Osteoblast (primary cell): ENCODE results near the gene RRAS2. TPM values are rescaled to one million over a fixed set of nuclear protein-coding genes. Genes with fewer than 3 reads are reported as not detected.
A peak's percentile ranks its signal among the peaks of the same experiment; 100 is the strongest.

Source experiments
- DNase-seq: peaks from one replicate; pipeline ENCODE4 v3.0.0; 2011; ENCODE audit warnings: low spot score, mixed read lengths; ENCODE audit not compliant: insufficient read length; ENCODE audit errors: missing footprints
- H2AFZ ChIP-seq: 2 replicates; pipeline ENCODE4 v1.6.0; 2011; ENCODE audit warnings: mild to moderate bottlenecking, low read length
- H3K27ac ChIP-seq: 2 replicates; pipeline ENCODE4 v1.5.1; 2011; ENCODE audit warnings: mild to moderate bottlenecking, low read depth, low read length, moderate library complexity
- H3K27me3 ChIP-seq: 2 replicates; pipeline ENCODE4 v1.6.0; 2012; ENCODE audit warnings: mild to moderate bottlenecking, control low read depth, inconsistent platforms, low read length, moderate library complexity; ENCODE audit not compliant: insufficient read depth
- H3K36me3 ChIP-seq: 2 replicates; pipeline ENCODE4 v1.5.1; 2011; ENCODE audit warnings: mild to moderate bottlenecking, low read length, control low read depth, moderate library complexity; ENCODE audit not compliant: insufficient read depth
- H3K4me1 ChIP-seq: 2 replicates; pipeline ENCODE4 v1.5.1; 2011; ENCODE audit warnings: mild to moderate bottlenecking, low read length, control low read depth, moderate library complexity; ENCODE audit not compliant: insufficient read depth
- H3K4me2 ChIP-seq: 2 replicates; pipeline ENCODE4 v1.6.0; 2011; ENCODE audit warnings: mild to moderate bottlenecking, low read length; ENCODE audit not compliant: insufficient read depth
- H3K4me3 ChIP-seq: fragments of 200-600 bp; sonication (generic); 3 replicates; pipeline ENCODE4 v1.5.1; 2012; ENCODE audit warnings: mild to moderate bottlenecking, low read length, inconsistent platforms; ENCODE audit not compliant: insufficient read depth
- H3K79me2 ChIP-seq: 2 replicates; pipeline ENCODE4 v1.6.0; 2012; ENCODE audit warnings: mild to moderate bottlenecking, low read length, control low read depth, inconsistent platforms; ENCODE audit not compliant: insufficient read depth
- H3K9me3 ChIP-seq: 2 replicates; pipeline ENCODE4 v1.5.1; 2011; ENCODE audit warnings: low read depth, low read length, control low read depth
- H4K20me1 ChIP-seq: 2 replicates; pipeline ENCODE4 v1.6.0; 2012; ENCODE audit warnings: mild to moderate bottlenecking, low read length, control low read depth; ENCODE audit not compliant: insufficient read depth
- total RNA-seq: library from RNA; depleted of rRNA; stranded (reverse); fragments of >200 nt; gene quantifications from 2 replicates; pipeline ENCODE4 v1.2.3, GENCODE V29; 2012
- TF ChIP-seq, protein P1 (sequence below): IDR thresholded peaks from 2 replicates; pipeline ENCODE4 v1.5.1; 2011; ENCODE audit warnings: mild to moderate bottlenecking, low read depth, low read length, moderate library complexity; ENCODE audit errors: extremely low read depth

RRAS2 gene
- total RNA-seq, 1 donor, result 101 TPM

DNA sequence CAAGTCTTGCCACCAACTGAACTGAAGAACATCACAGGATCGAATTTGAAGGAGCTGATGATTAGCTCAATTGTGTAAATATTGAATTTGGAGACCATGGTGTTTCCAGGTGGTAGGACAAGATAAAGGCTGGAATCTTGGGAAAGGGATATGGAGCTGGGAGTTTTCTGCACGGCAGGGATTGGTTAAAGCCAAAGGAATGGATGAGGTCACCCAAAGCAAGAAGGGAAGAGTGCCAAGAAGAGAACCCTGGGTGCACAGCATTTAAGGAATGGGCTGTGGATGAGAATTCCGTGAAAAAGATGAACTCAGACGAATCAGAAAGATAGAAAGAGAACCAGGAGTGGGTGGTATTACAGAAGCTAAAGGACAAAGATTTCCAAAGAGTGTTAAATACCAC is 29.4 kb upstream of the RRAS2 start:
- no peak overlapping the region for H2AFZ ChIP-seq
- TF ChIP-seq, protein P1, sequence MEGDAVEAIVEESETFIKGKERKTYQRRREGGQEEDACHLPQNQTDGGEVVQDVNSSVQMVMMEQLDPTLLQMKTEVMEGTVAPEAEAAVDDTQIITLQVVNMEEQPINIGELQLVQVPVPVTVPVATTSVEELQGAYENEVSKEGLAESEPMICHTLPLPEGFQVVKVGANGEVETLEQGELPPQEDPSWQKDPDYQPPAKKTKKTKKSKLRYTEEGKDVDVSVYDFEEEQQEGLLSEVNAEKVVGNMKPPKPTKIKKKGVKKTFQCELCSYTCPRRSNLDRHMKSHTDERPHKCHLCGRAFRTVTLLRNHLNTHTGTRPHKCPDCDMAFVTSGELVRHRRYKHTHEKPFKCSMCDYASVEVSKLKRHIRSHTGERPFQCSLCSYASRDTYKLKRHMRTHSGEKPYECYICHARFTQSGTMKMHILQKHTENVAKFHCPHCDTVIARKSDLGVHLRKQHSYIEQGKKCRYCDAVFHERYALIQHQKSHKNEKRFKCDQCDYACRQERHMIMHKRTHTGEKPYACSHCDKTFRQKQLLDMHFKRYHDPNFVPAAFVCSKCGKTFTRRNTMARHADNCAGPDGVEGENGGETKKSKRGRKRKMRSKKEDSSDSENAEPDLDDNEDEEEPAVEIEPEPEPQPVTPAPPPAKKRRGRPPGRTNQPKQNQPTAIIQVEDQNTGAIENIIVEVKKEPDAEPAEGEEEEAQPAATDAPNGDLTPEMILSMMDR, result no peak
- DNase-seq, result peak; percentile 11
- no peak overlapping the region for H3K4me3 ChIP-seq
- H3K9me3 ChIP-seq, result no peaks in the 10 kb centered on the region
- H3K4me2 ChIP-seq, result no peak overlapping the region
- H3K4me1 ChIP-seq, result peaks cover 12% of the 10 kb centered on the region
- H3K27ac ChIP-seq, result no peak overlapping the region
- no peaks in the 10 kb centered on the region for H3K36me3 ChIP-seq
- no peaks in the 10 kb centered on the region for H3K27me3 ChIP-seq
- H3K79me2 ChIP-seq, result no peaks in the 10 kb centered on the region
- no peaks in the 10 kb centered on the region for H4K20me1 ChIP-seq

DNA sequence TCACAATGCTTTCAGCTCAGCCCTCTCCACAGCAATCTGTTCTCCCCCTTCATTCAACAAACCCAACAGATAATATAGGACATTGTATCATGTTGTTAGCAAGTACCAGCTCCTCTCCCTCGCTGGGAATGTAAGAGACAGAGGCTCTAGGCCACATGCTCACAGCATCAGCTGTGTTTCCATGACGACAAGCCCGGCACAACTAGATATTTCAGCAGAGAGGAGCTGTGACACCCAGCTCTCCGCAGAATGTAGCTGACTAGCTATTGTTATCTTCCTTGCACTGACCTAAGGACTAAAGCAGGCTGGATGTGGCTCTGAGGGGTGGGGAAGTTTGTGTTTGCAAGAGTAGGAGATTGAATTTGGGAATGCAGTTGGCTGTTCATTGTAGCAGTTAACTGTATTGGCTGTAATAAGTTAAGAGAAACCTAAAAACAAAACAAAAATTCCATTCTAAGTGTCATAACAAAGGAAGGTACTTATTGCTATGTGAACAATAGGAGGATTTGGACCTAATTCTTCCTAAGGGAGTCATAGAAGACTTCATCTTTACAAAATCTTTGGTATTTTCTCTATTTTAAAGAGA is 28.0 kb upstream of the RRAS2 start:
- H3K9me3 ChIP-seq, result no peaks in the 10 kb centered on the region
- H4K20me1 ChIP-seq, result no peaks in the 10 kb centered on the region
- no peaks in the 10 kb centered on the region for H3K36me3 ChIP-seq
- H3K27me3 ChIP-seq, result no peaks in the 10 kb centered on the region
- H3K4me1 ChIP-seq, result peaks cover 12% of the 10 kb centered on the region
- H3K79me2 ChIP-seq, result no peaks in the 10 kb centered on the region
- peak; percentile 58 for DNase-seq
- H3K27ac ChIP-seq, result peak overlapping the region; percentile 26
- no peak overlapping the region for H2AFZ ChIP-seq
- TF ChIP-seq, protein P1, result no peak
- no peak overlapping the region for H3K4me2 ChIP-seq
- H3K4me3 ChIP-seq, result no peak overlapping the region

DNA sequence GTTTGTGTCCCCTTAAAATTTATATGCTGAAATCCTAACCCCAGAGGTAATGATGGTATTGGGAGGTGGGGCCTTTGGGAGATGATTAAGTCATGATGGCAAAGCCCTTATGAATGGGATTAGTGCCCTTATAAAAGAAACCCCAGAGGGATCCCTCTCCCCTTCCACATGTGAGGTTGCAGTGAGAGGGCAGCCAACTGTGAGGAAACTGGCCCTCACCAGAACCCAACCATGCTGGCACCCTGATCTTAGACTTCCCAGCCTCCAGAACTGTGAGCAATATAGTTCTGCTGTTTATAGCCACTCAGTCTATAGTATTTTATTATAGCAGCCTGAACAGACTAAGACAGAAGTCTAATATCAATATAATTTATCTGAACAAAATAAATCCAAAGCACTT is 27.1 kb upstream of the RRAS2 start:
- Histone ChIP-seq H2AFZ (no peak overlapping the region), H3K4me3 (no peak overlapping the region), H3K4me2 (no peak overlapping the region), H3K27me3 (no peaks in the 10 kb centered on the region), H4K20me1 (no peaks in the 10 kb centered on the region), H3K36me3 (no peaks in the 10 kb centered on the region), H3K79me2 (no peaks in the 10 kb centered on the region), H3K4me1 (peaks cover 15% of the 10 kb centered on the region), H3K9me3 (no peaks in the 10 kb centered on the region), H3K27ac (no peak overlapping the region)
- TF ChIP-seq, protein P1, result no peak
- no peak for DNase-seq

DNA sequence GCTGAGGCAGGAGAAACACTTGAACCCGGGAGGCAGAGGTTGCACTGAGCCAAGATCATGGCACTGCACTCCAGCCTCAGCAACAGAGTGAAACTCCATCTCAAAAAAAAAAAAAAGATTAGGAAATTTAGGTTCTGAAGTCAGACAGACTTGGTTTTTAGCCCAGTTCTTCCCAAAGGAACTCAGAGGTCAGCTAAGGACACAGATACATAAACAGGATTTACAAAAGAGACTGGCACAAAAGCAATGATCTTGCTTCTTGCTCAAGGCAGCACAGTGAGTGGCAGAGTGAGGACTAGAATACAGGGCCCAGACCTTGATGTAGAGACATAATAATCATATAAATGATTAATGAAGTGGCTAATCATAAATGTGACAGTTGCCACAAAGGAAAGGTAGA is 25.4 kb upstream of the RRAS2 start:
- H3K27me3 ChIP-seq, result no peaks in the 10 kb centered on the region
- H4K20me1 ChIP-seq, result no peaks in the 10 kb centered on the region
- DNase-seq, result no peak
- TF ChIP-seq, protein P1, result no peak
- H3K36me3 ChIP-seq, result no peaks in the 10 kb centered on the region
- H3K79me2 ChIP-seq, result no peaks in the 10 kb centered on the region
- H3K27ac ChIP-seq, result no peak overlapping the region
- peaks cover 15% of the 10 kb centered on the region for H3K4me1 ChIP-seq
- H2AFZ ChIP-seq, result no peak overlapping the region
- H3K9me3 ChIP-seq, result no peaks in the 10 kb centered on the region
- no peak overlapping the region for H3K4me3 ChIP-seq
- peak overlapping the region; percentile 2 for H3K4me2 ChIP-seq
